Measurements from ENCODE around the gene ALDH1L2.
A peak's percentile ranks its signal among the peaks of the same experiment; 100 is the strongest.

Gene ALDH1L2

DNA sequence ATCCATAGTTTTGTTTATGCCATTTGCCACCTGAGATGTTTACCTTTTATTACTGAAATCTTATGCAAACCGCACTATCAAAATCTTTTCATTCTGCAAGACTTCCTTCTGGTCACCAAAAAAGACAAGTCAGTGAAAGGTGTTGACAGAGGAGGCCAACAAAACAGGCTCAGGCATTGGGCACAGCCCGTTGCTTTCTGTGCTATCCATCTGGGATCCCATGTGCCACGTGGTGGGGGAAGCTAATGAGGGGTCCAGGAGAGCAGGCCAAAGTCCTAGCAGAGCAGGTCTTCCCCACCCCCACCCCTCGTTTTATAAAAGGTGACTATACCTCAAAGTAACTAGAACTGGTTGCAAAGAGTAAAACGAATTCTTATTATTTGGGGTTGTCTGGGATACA is 1.2 kb downstream of the ALDH1L2 start:
- DNase-seq, result no peak

DNA sequence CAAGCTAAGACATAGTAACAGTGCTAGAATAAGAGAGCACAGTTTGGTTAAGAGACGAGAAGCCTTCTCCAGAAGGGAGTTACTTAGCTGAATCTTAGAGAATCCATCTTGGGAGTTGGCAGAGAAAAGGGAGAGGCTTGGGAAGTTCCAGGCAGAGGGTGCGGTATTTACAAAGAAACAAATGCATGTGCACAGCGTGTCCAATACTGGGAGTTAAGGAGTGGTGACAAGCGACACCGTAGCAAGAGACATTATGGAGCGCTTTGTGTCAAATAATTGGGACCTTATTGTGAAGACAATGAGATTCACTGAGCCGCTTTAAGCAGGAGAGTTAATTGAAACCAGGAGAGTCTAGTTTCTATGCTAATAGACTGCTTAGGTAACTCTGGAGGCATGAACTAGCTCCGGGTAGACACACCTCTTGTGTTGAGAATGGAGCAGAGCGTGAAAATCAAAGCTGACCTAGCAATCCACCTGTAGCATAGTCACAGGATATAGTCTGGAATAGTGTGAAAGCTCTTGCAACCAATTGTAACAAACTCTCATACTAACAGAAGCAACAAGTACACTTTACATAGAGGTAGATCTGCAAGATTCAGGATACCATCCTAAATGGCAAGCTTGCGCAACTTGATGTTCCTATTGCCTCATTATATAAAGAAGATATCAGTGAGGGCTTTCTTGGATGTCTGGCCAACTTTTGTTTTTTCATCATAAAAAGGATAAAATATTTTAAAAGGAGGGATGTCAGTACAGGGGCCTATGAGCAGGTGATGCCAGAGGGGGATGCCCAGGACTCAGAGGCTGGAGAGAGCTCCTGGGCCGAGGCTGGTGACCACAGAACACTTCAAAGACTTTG is 5.3 kb downstream of the ALDH1L2 start:
- DNase-seq, result no peak

GRCh38 chr12:105077435-105077834 is 6.8 kb downstream of the ALDH1L2 start:
- no peak for DNase-seq

GRCh38 chr12:105076913-105077312 is 7.3 kb downstream of the ALDH1L2 start:
- no peak for DNase-seq

DNA sequence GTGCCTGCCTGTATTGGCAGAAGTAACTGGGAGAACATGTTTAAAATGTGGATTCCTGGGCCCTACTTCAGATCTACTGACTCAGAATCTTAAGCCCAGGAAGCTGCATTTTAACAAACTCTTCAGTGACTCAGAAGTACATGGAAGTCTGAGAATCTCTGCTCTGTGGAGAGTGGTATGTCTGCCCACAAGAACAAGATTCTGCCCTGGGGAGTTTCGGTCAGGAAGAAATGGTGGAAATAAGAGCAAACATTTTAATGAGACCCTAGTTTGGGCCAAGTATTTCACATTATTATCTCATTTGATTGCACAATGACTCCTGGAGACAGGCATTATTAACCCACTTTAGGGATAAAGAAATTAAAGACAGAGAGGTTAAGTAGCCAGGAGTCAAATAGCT is 8.2 kb downstream of the ALDH1L2 start:
- no peak for DNase-seq

DNA sequence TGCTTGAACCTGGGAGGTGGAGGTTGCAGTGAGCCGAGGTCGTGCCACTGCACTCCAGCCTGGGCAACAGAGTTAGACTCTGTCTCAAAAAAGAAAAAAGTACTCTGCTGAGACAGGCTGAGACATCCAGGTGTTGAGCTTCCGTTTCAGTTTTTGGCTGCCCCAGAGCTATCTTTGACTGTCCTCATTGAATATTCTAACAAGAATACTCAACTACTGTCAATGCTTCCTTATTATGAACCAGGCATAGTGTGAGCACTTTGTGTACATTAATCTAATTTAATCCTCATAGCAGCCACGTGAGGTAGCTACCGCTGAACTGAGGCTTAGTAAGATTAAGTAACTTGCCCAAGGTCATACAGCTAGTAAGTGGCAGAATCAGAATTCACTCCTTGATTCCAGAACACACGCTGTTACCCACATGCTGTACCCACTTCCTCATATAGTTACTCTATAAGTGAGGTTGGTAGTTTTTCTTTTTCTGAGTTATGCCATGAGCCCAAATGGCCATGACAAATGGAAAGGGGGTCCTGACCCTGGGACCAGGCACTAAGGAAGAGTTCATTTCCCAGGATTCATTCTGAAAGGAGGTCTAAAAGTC is 11.3 kb downstream of the ALDH1L2 start:
- DNase-seq, result no peak

DNA sequence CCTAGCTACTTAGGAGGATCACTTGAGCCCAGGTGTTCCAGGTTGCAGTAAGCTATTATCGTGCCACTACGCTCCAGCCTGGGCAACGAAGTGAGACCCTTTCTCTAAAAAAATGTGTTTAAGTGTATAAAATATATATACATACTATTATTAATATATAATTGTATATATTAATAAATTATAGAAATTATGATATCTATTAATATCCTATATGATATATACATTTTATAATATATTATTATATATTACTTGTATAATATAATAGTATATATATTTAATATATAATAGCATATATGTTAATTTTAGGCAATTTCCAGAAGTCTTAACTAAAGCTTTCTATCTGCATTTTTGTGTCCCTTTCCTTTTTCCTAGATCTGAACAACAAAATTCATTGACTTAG is 12.3 kb downstream of the ALDH1L2 start:
- no peak for DNase-seq

DNA sequence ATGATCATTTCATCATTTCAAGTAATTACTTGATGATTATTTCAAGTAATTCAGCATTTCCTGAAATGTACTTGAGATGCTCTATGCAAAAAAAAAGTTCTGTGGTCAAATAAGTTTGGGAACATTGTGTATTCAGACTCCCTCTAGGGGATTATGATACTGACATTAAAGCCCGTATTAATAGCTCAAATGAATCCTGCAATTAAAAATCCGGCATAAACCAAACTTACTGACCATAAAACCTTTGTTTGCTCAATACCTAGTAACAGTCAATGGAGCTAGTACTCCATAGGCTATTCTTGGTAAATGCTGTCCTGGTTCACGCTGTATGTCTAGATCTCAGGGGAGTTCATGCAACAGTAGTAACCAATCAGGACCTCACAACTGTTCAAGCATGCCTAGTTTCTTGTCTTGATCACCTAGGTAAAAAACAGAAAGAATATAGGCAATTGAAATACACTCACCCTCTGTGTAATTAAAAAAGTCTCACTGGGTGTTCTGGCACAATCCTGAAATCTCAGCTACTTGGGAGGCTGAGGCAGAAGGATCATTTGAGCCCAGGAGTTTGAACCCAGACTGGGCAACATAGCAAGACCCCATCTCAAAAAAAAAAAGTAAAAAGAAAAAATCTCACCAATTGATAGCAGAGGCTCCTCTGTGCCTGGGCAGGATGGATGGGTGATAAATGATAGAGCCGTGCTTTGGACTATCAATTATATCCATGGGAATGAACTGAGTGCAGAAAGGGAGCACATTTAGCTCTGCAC is 14.1 kb downstream of the ALDH1L2 start:
- DNase-seq, result no peak

GRCh38 chr12:105067511-105068031 is 16.7 kb downstream of the ALDH1L2 start:
- no peak for DNase-seq

DNA sequence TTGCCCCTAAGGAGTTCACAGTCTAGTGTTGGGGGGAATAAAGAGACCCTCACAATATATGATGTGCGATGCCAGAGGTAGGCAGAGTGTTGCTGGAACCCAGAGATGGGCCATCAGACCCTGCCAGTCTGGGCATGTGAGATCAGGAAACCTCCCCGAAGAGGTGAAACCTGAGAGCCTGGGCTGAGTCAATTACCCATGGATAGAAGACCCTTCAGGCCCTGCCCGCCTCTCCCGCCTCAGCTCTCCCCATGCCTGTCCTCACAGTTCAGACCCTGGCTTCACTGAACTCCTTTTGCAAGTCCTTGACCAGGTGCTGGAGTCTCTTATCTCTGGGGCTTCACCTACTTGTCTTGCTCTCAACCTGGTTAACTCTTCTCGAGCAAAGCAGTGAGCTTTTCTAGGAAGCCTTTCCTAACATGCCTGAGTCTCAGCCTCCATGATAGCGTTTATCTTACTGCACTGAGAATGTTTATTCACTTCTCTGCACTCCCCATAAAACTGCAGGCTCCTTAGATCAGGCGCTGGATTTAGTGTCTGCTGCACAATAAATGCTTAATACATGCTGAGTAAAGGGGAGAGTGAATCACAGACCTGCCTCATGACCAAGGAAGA is 19.6 kb downstream of the ALDH1L2 start:
- DNase-seq, result no peak

- no peak for DNase-seq
Measured at GRCh38 chr12:105060715-105061378, 23.4 kb downstream of the ALDH1L2 start.

DNA sequence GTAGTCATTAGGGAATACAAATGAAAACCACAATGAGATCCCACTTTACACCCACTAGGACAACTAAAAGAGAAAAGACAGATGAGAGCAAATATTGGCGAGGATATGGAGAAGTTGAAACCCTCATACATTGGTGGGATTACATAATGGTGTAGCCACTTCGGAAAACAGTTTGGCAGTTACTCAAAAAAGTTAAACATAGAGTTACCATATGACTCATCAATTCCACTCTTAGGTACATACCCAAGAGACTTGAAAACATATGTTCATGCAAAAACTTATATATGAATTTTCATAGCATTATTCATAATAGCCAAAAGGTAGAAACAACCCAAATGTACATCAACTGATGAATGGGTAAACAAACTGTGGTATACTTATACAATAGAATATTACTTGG is 27.1 kb downstream of the ALDH1L2 start:
- no peak for DNase-seq

GRCh38 chr12:105053116-105053572 is 31.1 kb downstream of the ALDH1L2 start:
- peak; percentile 55 for DNase-seq

GRCh38 chr12:105051981-105052380 is 32.3 kb downstream of the ALDH1L2 start:
- no peak for DNase-seq

GRCh38 chr12:105048315-105048714 is 35.9 kb downstream of the ALDH1L2 start:
- DNase-seq, result no peak

DNA sequence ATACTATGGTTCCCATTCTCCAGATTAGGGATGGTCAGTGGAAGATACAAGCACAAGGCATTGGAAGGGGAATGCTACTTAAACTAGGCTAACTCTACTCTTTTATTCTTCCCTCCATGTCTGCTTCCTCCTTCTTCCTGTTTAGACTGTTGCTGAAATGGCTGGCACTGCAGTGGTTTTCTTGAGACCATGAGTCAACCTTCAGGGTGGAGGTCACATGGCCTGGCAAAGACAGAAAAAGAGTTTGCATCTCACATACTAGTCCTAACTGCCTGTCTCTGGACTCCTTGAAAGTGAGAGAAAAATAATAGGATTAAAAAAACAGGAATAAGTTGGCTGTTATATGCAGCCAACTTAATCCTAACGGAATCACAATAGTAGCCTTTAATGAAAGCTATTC is 37.0 kb downstream of the ALDH1L2 start:
- no peak for DNase-seq

DNA sequence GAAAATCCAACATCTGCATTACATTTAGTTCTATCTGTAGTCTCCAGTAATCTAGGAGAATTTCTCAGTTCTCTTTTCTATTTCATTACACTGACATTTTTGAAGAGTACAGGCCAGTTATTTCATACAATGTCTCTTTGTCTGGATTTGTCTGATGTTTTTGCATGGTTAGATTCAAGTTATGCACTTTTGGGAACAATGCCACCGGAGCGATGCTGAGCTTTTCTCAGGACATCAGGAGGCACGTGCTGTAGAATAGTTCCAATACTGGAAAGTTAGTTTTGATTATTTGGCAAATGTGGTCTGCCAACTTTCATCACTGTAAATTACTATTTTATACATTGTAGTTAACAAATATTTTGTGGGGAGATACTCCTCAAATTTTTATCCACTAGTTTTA is 43.1 kb downstream of the ALDH1L2 start:
- DNase-seq, result no peak

GRCh38 chr12:105040476-105040875 is 43.8 kb downstream of the ALDH1L2 start:
- DNase-seq, result no peak

DNA sequence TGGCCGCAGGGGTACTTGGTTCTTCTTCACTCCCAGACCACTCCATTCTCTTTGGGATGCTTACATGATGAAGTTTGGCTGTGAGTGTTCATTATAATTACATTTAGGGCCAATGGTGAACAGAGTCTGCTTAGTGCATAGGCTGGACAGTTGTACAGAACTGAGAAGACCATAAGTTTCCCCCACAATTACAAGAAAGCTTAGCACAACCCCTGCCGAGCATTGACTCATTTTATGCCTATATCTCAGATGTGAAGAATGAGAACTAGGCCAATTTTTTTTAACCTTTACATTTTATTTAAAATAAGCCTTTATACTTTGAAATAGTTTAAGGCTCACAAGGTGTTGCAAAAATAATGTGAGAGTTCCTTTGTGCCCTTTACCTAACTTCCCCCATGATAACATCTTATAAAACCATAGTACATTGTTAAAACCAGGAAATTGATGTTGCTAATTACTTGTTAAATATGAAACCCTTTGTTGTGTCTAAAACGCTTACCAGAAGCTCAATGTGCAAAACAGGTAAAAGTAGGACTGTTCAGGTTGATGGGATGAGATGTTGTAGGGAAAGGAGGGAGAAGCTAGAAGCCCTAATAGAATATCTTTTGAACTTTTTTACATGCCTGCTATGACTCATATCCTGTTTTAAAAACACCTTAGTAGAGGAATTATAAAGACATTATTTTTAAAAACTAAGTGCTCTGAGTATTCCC is 47.2 kb downstream of the ALDH1L2 start:
- no peak for DNase-seq

- DNase-seq, result no peak
Measured at GRCh38 chr12:105033851-105034250, 50.4 kb downstream of the ALDH1L2 start.

DNA sequence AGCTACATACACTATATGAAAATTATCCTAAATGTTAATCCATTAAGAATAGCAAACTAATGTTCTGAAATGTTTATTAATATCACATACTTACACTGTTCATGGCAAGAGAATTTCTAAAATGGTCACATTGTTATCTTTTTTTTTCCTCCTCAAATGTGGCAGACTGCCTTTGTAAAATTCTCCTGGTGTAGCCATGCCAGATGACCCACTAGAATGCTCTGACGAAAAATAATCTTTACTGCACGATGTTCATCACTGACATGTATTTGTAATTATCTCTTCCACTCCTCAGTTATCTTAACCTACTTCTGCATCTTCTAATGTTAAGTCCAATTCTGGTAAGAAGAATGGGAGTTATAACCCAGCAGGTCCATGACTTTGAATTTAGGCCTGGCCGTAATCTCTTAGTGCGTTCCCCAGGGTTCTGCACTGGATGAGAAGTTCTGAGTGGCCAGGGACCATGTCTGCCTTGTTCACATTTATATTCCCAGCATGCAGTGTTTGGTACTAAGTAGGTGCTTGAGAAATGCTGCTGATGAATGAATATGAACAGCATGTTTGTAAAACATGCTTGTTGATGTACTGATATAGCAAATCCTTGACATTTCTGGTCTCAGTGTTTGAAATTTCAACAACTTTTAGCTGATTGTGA is 51.4 kb downstream of the ALDH1L2 start:
- no peak for DNase-seq
